Kidney capillary endothelial cell (primary cell): ENCODE measurements around the gene STRIP2.
"Not testable (repeated sequence)": the region's sequence is repeated elsewhere in the genome, so short reads cannot be mapped to it uniquely, and the experiment has no call there.

Experiments used
- DNase-seq: peaks from one replicate; pipeline ENCODE4 v3.0.0-alpha.2; 2018; ENCODE audit warnings: low spot score

STRIP2 gene

DNA sequence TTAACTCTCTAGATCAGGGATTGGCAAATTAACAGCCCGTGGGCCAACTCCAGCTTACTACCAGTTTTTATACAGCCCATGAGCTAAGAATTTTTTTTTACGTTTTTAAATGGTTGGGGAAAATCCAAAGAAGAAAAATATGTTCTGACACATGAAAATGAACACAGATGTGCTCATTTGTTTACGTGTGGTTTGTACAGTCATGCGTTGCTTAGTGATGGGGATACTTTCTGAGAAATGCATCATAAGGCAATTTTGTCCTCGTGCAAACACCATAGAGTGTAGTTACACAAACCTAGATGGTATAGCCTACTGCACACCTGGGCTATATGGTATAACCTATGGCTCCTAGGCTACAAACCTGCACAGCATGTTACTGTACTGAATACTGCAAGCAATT, 59.8 kb downstream of the STRIP2 start:
- DNase-seq, result no peak

DNA sequence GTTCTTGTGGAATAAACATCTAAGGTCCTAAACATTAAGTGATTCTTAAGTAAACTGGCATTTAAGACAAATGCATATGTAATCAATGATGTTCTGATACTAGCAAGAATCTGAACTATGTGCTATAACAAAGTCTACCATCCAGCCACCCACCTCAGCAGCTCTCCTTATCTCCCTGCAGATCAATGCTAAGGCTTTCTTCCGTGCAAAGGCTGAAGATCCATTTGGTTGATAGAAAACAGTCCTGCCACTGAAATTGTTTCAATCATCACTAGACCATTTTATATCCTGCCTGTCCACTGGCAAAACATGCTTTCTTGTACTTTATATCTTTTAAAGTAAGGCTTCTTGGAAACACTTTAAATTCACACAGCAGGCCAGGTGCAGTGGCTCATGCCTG, 61.8 kb downstream of the STRIP2 start:
- DNase-seq, result no peak

DNA sequence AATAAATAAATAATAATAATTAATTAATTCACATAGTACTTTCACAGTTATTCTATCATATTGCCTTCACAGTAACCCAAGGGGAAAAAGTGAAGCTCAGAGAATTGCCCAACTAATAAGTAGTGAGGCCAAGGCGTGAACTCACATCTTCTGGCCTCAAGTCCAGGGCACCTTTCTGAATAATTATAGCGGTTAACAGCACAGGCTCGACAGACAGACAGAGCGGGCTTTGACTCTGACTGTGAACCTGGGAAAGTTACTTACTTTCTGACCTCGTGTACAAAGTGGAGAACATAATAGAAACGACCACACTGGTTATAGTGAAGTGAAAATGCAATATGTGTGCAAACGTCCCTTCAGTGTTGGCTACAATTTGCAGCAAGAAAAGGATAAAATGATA, 62.4 kb downstream of the STRIP2 start:
- DNase-seq, result no peak

DNA sequence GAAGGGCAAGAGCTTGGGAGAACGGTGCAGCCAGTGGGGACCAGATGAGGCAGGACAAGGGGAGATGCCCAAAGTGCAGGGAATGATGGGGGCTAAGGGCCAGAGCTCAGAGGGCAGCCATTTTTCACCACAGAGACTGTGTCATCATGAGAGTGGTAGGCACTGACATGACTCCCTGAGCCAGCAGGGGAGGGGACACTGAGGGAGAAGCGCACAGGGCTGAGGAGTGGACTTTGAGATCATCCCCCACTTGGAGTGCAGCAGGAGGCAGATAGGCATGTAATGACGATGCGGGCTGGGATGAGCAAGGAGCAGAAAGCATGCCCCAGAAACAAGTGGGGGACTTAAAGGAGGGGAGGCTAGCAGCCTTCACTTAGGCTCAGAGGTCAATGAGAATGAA, 62.9 kb downstream of the STRIP2 start:
- DNase-seq, result no peak

DNA sequence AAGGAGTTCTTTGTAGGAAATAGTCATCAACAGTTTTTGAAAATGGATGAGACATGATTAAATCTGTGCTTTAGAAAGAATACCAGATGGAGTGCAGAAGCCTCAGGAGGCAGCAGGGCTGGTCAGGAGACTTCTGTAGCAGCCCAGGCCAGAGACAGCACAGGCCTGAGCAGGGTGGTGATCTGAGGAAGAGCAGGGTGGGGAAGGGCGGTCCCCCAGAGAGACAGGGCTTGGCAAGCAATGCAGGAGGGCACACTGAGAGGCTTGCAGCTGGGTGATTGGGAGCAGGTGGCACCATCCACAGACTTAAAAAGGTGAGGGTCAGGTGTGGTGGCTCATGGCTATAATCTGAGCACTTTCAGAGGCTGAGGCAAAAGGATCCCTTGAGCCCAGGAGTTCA, 63.8 kb downstream of the STRIP2 start:
- DNase-seq, result no peak

DNA sequence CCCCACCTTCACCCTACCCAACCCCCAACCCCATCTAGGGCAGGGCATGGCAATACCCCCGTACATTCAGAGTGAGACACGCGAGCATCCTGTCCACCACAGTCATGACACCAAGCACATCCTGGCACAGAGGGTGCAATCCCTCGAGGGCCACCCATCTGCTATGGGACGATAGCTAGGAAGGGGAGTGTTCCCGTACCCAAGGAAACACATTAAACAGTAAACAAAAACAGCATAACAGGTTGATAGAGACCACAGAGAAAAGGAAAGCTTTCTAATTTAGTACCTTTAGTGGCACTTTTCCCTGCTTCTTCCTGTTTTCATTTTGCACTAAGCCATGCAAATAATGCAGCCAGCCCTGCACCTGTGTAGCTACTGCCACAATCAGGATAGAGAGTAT, 65.8 kb downstream of the STRIP2 start:
- no peak for DNase-seq

DNA sequence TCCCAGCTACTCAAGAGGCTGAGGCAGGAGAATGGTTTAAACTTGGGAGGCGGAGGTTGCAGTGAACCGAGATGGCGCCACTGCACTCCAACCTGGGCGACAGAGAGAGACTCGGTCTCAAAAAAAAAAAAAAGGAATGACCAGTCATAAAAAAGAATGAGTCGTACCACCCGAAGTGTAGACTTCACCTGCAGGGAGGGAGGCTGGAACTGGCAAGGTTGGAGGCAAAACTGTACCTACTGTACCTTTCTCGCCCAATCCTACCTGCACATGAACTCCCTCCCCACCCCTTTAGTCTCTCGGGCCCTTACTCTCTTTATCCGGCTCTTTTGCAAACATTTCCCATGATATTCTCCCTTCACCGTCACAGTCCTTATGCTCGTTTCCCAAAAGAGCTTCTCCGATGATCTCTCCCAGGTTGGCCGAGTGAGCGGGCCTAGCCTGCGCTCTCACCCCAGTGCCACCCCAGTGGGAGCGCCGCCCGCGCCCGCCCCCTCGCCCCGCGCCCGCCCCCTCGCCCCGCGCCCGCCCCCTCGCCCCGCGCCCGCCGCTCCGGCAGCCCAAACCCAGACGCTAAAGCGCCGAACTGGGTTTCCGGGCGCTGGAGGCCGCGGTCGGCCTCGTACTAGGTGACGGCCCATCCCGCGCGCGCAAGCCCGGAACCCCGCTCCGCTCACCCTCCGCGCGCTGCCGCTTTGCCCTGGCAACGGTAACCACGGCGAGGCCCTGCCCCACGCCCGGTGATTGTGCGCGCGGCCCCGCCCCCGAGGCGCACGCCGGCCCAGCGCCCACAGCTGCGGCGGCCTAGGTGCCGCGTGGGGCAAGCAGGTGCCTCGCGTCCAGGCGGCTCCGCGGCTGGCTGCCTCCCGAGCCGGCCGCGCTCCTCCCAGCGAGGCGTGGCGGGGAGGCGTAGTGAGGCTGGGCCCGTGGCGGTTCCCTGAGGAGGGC, 67.8 kb downstream of the STRIP2 start, which contains the start of gene SMKR1:
SMKR1 (plus strand) TSS at position 772 of the 948 bp plus-strand sequence. CDS start 294 bp downstream, outside the sequence.
- peak; percentile 29 for DNase-seq

DNA sequence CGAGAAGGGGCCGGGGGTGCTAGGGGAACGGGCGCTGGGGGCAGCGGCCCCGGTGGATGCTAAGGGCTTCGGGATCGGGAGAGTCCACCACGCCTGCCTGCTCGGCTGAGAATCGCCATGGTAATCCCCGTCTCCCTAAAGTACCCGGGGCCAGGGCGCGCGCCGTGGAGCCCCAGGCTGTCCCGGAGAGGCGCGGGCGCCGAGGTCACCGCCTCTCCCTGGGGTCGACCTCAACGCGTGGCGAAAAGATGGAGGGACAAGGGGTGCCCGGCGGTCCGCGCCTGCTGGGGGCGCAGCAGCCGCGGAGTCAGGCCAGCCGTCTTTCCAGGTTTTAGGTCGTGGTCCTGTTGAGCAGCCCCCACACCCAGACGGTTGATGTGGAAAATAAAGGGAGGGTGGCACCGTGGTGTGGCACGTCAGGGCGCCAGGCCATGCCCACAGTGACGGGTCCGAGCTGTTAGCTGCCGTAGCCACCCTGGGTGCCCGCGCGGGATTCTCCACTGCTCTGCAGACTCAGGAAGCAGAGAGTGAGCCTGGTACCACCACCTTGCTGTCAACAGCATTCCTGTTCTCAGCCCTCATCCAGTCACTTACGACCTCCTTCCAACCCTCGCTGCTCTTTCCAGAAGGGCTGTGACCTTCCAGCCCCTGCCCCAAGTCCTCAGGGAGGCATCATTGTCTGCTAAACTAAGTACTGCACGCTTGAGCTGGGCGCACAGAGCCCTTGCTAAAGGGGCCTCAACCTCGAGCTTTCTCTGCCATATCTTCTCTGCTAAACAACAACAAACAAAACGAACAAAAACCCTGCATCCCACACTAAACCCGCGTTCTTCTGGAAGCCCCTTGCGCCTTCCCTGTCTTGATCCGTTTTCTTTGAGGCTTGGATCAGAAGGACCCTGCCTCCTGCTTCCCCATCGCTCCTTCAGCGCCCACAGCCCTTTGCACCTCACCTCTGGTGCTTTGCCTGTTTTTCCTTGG, 68.8 kb downstream of the STRIP2 start:
- no peak for DNase-seq

DNA sequence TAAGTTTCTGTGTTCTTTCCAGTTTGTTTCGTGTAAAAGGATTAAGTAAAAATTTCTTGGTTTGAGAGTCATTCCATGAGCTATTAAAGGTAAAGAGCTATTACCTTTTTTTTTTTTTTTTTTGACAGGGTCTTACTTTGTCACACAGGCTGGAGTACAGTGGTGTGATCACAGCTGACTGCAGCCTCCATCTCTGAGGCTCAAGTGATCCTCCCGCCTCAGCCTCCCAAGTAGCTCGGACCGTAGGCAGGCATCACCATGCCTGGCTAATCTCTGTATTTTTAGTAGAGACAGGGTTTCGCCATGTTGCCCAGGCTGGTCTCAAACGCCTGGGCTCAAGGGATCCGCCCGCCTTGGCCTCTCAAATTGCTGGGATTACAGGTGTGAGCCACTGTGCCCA, 69.5 kb downstream of the STRIP2 start:
- DNase-seq, result no peak

DNA sequence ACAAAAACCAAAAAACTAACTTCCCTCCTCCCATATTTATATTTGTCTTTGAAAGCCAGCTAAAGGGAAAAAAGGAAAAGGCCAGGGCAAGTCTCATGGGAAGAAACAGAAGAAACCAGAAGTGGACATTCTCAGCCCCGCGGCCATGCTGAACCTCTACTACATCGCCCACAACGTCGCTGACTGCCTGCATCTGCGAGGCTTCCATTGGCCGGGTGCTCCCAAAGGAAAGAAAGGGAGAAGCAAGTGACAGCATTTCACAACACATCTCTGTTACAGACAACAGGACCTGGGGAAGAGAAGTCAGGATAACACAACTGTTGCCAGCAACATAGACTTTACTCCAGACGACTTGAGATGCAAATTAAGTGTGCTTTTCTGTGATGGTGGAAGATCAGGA, 78.0 kb downstream of the STRIP2 start:
- DNase-seq, result no peak

DNA sequence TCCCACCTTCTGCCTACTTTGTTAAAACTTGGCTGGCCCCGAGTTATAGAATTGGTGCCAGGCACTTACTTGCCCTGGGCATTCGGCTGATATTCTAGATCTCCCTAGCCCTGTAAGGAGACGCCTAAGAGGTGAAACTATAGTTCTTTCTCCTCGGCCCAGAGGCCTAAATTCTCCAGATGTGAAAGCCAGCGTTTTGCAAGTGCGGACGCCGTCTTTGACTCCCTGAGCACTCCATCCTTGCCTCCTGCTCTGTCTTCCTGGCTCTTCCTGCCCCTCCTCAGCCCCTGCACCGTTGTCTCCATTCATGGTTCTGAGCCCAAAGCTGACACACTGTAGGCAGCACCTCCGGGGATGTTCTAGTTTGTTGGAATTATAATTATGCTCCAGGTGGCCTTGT, 79.3 kb downstream of the STRIP2 start:
- DNase-seq, result no peak

DNA sequence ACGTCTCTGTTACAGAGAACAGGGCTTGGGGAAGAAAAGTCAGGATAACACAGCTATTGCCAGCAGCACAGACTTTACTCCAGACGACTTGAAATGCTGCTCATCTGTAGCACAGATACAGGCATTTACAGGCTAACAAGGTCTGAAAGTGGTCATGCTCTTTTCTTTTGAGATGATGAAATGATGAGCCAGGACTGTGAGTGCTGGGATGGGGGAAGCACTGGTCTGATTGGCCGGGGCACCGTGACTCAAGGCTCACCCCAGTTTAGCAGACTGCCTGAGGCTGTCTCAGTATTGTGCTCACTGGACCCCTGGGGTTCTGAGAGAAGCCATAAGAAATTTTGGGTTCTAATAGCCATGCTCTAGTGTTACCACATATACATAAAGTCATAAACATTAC, 80.5 kb downstream of the STRIP2 start:
- DNase-seq, result no peak

DNA sequence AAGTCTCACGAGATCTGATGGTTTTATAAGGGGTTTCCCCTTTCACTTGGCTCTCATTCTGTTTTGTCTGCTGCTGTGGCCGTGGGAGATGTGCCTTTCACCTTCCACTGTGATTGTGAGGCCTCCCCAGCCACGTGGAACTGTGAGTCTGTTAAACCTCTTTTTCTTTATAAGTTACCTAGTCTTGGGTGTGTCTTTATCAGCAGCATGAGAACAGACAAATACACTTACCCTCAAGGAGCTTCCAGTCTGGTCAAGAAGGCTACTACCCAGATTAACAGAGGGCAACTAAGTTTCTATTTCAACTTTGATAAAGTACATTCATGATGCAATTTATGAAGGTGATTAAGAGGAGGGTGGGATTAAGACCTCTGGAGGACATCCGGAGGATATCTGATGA, 81.1 kb downstream of the STRIP2 start:
- no peak for DNase-seq

DNA sequence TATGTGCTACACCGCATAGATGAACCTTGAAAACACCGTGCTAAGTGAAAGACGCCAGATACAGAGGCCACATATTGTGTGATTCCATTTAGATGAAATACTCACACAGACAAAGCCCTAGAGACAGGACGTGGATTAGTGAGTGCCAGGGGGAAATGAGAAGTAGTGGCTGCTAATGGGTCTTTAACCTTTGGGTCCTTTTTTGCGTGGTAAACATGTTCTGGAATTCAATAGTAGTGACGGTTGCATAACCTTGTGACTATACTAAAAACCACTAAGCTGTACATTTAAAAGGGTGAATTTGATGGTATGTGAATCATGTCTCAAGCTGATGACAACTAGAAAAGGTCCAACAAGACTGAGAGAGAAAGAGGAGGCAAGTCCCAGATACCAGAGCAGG, 83.7 kb downstream of the STRIP2 start:
- no peak for DNase-seq

DNA sequence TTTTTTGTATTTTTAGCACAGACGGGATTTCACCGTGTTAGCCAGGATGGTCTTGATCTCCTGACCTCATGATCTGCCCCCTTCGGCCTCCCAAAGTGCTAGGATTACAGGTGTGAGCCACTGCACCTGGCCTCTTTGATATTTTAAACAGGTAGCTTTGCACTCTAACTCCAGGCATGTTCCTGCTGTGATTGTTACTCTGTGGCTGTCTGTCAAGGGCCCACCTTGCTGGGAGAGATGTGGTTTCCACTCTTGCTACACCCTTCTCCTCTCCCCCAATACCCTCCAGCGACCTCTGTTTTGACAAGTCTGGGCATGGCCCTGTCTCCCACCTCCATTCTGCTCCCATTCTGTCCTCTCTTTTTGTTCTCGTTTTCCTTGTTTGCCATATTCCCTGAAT, 85.2 kb downstream of the STRIP2 start:
- no peak for DNase-seq

DNA sequence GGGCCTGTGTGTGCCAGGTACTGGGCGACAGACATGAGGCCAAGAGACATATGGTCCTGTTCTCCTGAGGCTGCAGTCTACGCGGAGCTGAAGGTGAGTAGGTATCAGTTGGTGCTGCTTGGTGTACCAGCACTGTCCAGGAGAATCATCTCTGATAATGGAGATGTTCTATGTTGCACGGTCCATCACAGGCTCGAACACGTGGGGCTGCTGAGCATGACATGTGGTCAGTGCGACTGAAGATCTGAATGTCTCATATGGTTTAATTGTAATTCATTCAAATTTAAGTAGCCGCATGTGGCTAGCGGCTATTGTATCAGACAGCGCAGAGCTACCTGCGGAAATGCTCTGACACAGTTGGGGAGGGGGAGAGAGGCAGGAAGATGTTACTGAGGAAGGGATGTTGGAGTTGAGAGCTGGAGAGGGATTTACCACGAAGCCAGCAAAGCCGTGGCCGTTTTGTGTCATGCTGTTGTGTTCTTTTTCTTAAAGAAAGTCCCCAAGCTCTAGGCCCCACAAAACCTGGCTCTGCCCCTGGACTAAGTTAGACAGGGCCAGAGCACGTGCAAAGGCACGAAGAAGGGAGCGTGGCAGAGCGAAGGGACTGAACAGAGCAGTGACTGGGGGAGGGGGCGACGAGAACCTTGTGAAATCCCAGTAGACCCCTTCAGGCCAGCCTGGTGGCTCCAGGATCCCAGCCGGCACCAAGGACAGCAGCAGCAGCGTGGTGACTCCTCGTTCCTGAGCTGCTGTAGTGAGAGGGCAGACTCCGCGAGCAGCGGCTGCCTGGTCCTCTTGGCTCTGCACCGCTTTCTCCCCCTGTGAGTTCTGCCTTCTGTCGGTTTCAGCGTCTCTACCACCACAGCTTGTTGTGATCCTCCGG, 88.1 kb downstream of the STRIP2 start:
- DNase-seq, result no peak

DNA sequence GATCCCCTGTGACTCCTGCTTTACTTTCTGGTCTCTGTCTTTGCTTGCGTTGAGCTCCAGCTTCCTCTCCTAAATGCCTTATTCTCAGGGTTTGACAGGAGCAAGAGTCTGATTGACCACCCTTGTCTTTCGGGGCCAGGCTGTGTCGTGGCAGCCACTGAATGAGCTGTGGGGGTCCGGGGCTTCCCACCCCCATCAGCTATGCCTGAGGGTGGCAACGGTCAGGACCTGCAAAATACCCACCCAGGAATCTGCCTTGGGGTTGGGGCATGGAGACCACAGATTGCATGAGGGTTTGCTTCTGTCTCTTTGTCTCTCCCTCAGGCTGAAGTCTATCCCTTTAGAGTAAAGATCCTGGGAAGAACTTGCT, 88.7 kb downstream of the STRIP2 start:
- DNase-seq, result no peak

DNA sequence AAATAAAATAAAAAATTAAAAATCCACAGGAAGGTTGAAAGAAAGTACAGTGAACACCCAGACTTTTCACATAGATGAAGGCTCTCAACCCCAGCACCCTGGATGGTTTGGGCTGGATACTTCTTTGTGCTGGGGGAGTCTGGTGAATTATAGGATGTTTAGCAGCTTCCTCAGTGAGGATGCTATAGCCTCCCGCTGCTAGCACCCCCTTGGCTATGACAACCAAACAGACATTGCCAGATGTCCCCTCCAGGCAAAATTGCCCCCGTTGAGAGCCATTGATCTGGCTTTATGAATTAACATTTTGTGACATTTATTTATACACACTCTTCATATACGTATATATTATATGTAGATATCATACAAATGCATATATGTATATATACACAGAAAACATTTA, 89.7 kb downstream of the STRIP2 start:
- DNase-seq, result no peak

DNA sequence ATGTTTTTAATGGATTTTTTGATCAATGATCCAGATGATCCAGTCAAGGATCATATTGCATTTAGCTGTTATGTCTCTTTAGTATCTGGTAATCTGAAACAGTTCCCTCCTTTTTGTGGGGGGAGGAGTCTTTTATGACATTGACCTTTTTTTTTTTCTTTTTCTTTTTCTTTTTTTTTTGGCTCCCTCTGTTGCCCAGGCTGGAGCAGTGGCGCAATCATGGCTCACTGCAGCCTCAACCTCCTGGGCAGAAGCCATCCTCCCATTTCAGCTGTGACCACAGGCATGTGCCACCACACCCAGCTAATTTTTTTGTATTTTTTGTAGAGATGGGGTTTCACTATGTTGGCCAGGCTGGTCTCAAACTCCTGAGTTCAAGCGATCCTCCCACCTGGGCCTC, 90.2 kb downstream of the STRIP2 start:
- not testable (repeated sequence) for DNase-seq

DNA sequence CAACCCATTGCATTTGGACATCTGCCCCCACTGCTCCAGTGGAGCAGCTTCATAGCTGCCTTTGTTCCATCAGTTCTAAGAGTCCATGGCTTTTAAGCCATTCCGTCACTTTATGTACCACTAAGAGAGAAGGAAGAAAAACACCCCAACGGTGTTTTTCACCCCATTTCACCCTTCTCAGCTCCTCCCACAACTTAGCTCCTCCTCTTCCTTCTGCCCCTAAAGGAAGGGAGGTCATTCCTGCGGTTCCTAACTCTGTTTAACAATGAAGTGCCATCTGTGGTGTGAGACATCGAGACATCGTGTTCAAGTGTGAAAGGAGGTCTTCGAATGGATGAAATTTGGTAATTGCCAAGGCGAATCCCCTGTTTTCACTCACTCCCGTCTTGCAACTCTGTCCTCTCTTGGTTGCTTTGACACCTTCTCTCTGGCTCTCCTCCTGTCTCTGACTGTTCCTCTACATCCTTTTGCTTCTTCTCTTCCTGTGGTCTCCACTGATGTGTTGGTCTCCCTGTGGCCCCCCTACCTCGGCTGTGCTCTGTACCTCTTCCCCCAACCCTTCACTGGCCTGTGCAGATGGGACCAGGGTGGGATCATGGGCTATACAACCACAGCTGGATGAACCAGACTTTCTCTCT, 91.1 kb downstream of the STRIP2 start:
- no peak for DNase-seq

DNA sequence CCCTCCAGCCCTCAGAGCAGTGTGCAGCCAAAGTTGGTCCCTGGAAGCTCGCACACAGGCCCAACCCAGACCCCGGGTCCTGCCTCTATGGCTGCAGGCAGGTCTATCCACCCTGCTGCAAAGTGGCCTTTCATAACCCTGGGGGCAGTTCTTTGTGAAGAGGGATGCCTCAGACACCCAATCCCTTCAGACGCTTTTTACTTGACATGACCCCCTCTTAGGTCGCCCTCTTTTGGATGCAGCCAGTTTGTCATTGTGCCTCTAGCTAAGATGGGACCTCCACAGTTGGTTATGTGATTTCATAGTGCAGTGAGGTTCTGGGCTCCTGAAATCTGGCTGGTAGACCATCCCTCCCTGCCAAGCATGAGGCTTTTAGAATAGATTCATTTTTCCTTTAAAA, 95.4 kb downstream of the STRIP2 start:
- DNase-seq, result no peak
